ENCODE results near the gene NRXN3.

Gene NRXN3

GRCh38 chr14:79466938-79467527, 1296.9 kb downstream of the NRXN3 start:
- no peak for DNase-seq (ENCODE audit: low read depth)
- TF ChIP-seq CTCF (conservative IDR thresholded peaks at IDR 0.05; ENCODE audit: low read length): no peak
- no peak overlapping the region for H3K4me3 ChIP-seq (ENCODE audit: low read length)

GRCh38 chr14:79467835-79468234, 1297.7 kb downstream of the NRXN3 start:
- DNase-seq (ENCODE audit: low read depth): no peak
- TF ChIP-seq CTCF (conservative IDR thresholded peaks at IDR 0.05; ENCODE audit: low read length): no peak

DNA sequence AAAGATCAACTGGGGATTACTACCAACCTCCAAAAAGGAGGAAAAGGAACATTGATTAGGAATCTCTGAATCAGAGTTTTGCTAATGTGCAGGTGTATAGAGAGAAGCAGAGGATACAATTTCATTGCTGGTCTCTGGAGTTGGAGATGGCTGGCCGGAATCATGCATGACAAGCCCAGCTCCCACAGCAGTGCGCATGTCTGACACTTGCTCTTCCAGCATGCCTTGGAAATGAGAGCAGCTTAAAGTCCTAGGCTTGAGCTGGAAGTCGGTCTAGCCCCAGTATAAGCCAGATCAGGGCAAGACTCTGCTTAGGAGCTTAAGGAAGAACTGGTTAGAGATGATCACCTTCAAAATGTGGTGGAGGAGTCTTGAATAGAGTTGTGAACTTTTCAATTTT, 1298.3 kb downstream of the NRXN3 start:
- TF ChIP-seq CTCF (conservative IDR thresholded peaks at IDR 0.05; ENCODE audit: low read length): no peak
- no peak overlapping the region for H3K4me3 ChIP-seq (ENCODE audit: low read length)
- DNase-seq (ENCODE audit: low read depth): no peak

More at GRCh38 chr14:79467835-79468234, 1297.7 kb downstream of the NRXN3 start:
- H3K4me3 ChIP-seq (ENCODE audit: low read length): no peak overlapping the region

DNA sequence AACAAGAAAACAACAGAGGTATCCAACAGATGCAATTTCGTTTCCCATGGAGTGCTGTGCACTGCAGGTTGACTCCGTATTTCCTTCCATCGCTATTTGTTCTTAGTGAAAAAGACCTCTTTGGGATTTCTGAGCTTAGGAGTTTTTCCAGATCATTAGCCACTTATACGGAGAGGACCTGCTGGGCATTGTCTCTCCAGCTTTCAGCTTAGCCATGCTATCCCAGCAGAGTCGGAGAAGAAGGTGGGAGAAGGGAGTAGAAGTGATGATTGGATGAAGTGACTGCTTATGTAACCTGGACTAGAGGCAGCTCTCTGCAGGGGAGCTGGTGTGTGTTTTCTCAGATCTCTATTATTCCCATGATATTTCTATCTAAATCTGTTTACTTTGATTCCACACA, 1303.5 kb downstream of the NRXN3 start:
- H3K4me3 ChIP-seq (ENCODE audit: low read length): no peak overlapping the region
- TF ChIP-seq CTCF (conservative IDR thresholded peaks at IDR 0.05; ENCODE audit: low read length): no peak
- no peak for DNase-seq (ENCODE audit: low read depth)

DNA sequence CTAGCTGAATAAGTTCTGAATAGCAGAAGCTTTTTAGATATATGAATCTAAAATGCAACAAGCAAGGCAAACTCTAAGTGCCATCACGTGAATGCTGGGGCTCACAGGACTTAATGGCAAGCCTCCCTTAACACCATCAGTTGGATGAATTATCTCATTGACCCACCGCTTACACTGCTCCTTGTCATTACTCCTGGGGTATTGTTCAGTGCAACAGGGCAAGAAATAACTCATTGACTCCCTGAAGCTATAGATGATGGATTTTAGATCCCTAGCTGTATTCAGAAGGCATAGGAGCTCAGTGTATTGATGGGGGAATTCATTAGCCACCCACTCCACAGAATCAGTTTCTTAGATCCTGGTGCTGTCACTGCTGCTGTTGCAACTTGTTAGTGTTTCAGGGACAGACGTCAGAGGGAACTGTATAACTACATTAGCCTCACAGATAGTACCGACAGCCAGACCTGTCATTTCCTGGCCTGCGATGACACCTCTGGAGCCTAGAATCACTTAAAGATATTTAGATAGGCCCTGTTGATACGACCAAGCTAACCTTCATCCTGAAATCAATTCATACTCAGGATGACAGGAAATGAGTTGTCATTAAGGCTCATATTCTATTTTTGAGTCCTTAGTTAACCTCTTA, 1305.8 kb downstream of the NRXN3 start:
- no peak for DNase-seq (ENCODE audit: low read depth)
- no peak for TF ChIP-seq CTCF (conservative IDR thresholded peaks at IDR 0.05; ENCODE audit: low read length)

GRCh38 chr14:79476552-79476951, 1306.4 kb downstream of the NRXN3 start:
- no peak for DNase-seq (ENCODE audit: low read depth)
- TF ChIP-seq CTCF (conservative IDR thresholded peaks at IDR 0.05; ENCODE audit: low read length): no peak
- no peak overlapping the region for H3K4me3 ChIP-seq (ENCODE audit: low read length)

More for the DNA sequence above, 1305.8 kb downstream of the NRXN3 start:
- H3K4me3 ChIP-seq (ENCODE audit: low read length): no peak overlapping the region

DNA sequence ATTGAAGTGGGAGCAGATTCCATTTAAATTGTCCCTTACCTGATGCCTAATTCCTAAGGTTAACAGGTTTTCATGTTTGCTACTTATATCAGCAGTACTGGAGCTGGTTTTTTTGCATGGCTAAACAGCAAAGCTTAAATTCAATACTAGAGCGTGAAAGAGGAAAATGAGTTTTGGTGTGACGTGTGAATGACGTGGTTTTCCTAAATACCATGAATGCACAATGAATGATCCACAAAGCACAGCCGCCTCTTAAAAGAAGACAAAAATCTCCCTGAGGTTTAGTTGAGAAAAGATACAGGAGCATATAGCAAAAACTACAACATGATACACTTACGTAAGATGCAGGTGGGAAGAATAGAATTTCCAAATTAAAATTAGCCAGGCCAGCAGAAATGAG, 1310.0 kb downstream of the NRXN3 start:
- H3K4me3 ChIP-seq (ENCODE audit: low read length): no peak overlapping the region
- TF ChIP-seq CTCF (conservative IDR thresholded peaks at IDR 0.05; ENCODE audit: low read length): no peak
- DNase-seq (ENCODE audit: low read depth): no peak
